H9 (cell line): Measurements from ENCODE around the gene MAPKAP1. TPM values are rescaled to one million over a fixed set of nuclear protein-coding genes. Genes with fewer than 3 reads are reported as not detected.

ENCODE experiments used
- DNase-seq: peaks from one replicate; pipeline ENCODE4 v3.0.0-alpha.2; 2017
- H2AFZ ChIP-seq: one replicate; pipeline ENCODE4 v1.6.1; 2013; ENCODE audit warnings: mild to moderate bottlenecking, low read length, control low read depth, moderate library complexity
- H2AK5ac ChIP-seq: 2 replicates; pipeline ENCODE4 v1.6.1; 2013; ENCODE audit warnings: low read length, control low read depth, mixed read lengths; ENCODE audit not compliant: insufficient read length
- H2BK120ac ChIP-seq: one replicate; pipeline ENCODE4 v1.6.1; 2013; ENCODE audit warnings: low read depth, mild to moderate bottlenecking, low read length, control low read depth, inconsistent platforms; ENCODE audit not compliant: poor library complexity, severe bottlenecking
- H2BK12ac ChIP-seq: 2 replicates; pipeline ENCODE4 v1.6.1; 2013; ENCODE audit warnings: low read length, control low read depth, mixed read lengths, low read depth; ENCODE audit not compliant: insufficient read length
- H2BK15ac ChIP-seq: 2 replicates; pipeline ENCODE4 v1.6.1; 2013; ENCODE audit warnings: low read depth, low read length, control low read depth
- H2BK20ac ChIP-seq: one replicate; pipeline ENCODE4 v1.6.1; 2013; ENCODE audit warnings: low read depth, mild to moderate bottlenecking, low read length, control low read depth, inconsistent platforms; ENCODE audit not compliant: poor library complexity, severe bottlenecking
- H2BK5ac ChIP-seq: 2 replicates; pipeline ENCODE4 v1.6.1; 2013; ENCODE audit warnings: low read length, control low read depth, mixed read lengths; ENCODE audit not compliant: insufficient read length
- H3K14ac ChIP-seq: 2 replicates; pipeline ENCODE4 v1.6.1; 2013; ENCODE audit warnings: low read length, control low read depth; ENCODE audit not compliant: insufficient read depth
- H3K18ac ChIP-seq: 2 replicates; pipeline ENCODE4 v1.6.1; 2013; ENCODE audit warnings: low read depth, mild to moderate bottlenecking, mixed read lengths, low read length, control low read depth; ENCODE audit not compliant: insufficient read length
- H3K23ac ChIP-seq: 2 replicates; pipeline ENCODE4 v1.6.1; 2013; ENCODE audit warnings: low read length, control low read depth, mixed read lengths, low read depth; ENCODE audit not compliant: insufficient read length
- H3K23me2 ChIP-seq: 2 replicates; pipeline ENCODE4 v1.6.1; 2013; ENCODE audit warnings: low read depth, mild to moderate bottlenecking, mixed read lengths, low read length, control low read depth; ENCODE audit not compliant: insufficient read length, poor library complexity, severe bottlenecking
- H3K27ac ChIP-seq: 2 replicates; pipeline ENCODE4 v1.5.1; 2013; ENCODE audit warnings: low read length, control low read depth, mixed read lengths, low read depth; ENCODE audit not compliant: insufficient read length
- H3K27me3 ChIP-seq: 2 replicates; pipeline ENCODE4 v1.6.1; 2013; ENCODE audit warnings: low read length, control low read depth, inconsistent platforms; ENCODE audit not compliant: insufficient read depth
- H3K4ac ChIP-seq: 2 replicates; pipeline ENCODE4 v1.6.1; 2013; ENCODE audit warnings: low read depth, mild to moderate bottlenecking, control low read depth, inconsistent platforms, low read length, moderate library complexity
- H3K4me1 ChIP-seq: 2 replicates; pipeline ENCODE4 v1.6.1; 2013; ENCODE audit warnings: low read length, control low read depth, inconsistent platforms; ENCODE audit not compliant: insufficient read depth
- H3K4me2 ChIP-seq: 2 replicates; pipeline ENCODE4 v1.6.1; 2013; ENCODE audit warnings: low read length, control low read depth, mixed read lengths; ENCODE audit not compliant: insufficient read length, insufficient read depth
- H3K56ac ChIP-seq: 2 replicates; pipeline ENCODE4 v1.6.1; 2013; ENCODE audit warnings: low read depth, mild to moderate bottlenecking, mixed read lengths, low read length, control low read depth; ENCODE audit not compliant: insufficient read length
- H3K79me1 ChIP-seq: 2 replicates; pipeline ENCODE4 v1.6.1; 2013; ENCODE audit warnings: low read depth, mild to moderate bottlenecking, moderate library complexity, low read length, control low read depth, inconsistent platforms; ENCODE audit not compliant: insufficient read depth, poor library complexity, severe bottlenecking
- H3K79me2 ChIP-seq: 2 replicates; pipeline ENCODE4 v1.6.1; 2013; ENCODE audit warnings: low read length, control low read depth, inconsistent platforms; ENCODE audit not compliant: insufficient read depth
- H3K9ac ChIP-seq: 2 replicates; pipeline ENCODE4 v1.6.1; 2013; ENCODE audit warnings: low read length, control low read depth, mixed read lengths; ENCODE audit not compliant: insufficient read length; ENCODE audit errors: extremely low read depth
- H3K9me3 ChIP-seq: one replicate; pipeline ENCODE4 v1.6.1; 2013; ENCODE audit warnings: low read depth, low read length, inconsistent platforms; ENCODE audit not compliant: control insufficient read depth
- H3T11ph ChIP-seq: one replicate; pipeline ENCODE4 v1.6.1; 2013; ENCODE audit warnings: mild to moderate bottlenecking, low read length, control low read depth, inconsistent platforms
- H4K20me1 ChIP-seq: one replicate; pipeline ENCODE4 v1.6.1; 2013; ENCODE audit not compliant: control insufficient read depth, insufficient read length, insufficient read depth
- H4K5ac ChIP-seq: 2 replicates; pipeline ENCODE4 v1.6.1; 2013; ENCODE audit warnings: low read depth, mild to moderate bottlenecking, mixed read lengths, low read length, control low read depth; ENCODE audit not compliant: insufficient read length
- H4K8ac ChIP-seq: replicated peaks from 2 replicates; pipeline ENCODE4 v1.6.1; 2013; ENCODE audit warnings: low read length, control low read depth, mixed read lengths, low read depth; ENCODE audit not compliant: insufficient read length
- H4K91ac ChIP-seq: 2 replicates; pipeline ENCODE4 v1.6.1; 2013; ENCODE audit warnings: low read depth, mild to moderate bottlenecking, moderate library complexity, mixed read lengths, low read length, control low read depth; ENCODE audit not compliant: insufficient read length
- H3K27ac Mint-ChIP-seq, 3 experiments: 2 replicates in 2 of 3; 3 replicates in 1 of 3; pipeline ENCODE4 v1.8.0; 2020 to 2021; ENCODE audit warnings: mixed read lengths in 3 of 3, mild to moderate bottlenecking in 1 of 3, moderate library complexity in 1 of 3
- H3K27me3 Mint-ChIP-seq: 2 replicates; pipeline ENCODE4 v1.8.0; 2021; ENCODE audit warnings: low read depth, mild to moderate bottlenecking, moderate library complexity, mixed read lengths
- H3K36me3 Mint-ChIP-seq, 3 experiments: 2 replicates in 2 of 3; 3 replicates in 1 of 3; pipeline ENCODE4 v1.8.0; 2020 to 2021; ENCODE audit warnings: low read depth in 3 of 3, mixed read lengths in 3 of 3; ENCODE audit not compliant: insufficient read depth in 1 of 3
- H3K4me1 Mint-ChIP-seq, 2 experiments: 2 replicates each; pipeline ENCODE4 v1.8.0; 2020; ENCODE audit warnings: mixed read lengths in 2 of 2
- H3K4me3 Mint-ChIP-seq, 2 experiments: 2 replicates in 1 of 2; 3 replicates in 1 of 2; pipeline ENCODE4 v1.8.0; 2020 to 2021; ENCODE audit warnings: mild to moderate bottlenecking in 2 of 2, mixed read lengths in 2 of 2, moderate library complexity in 1 of 2
- H3K9me3 Mint-ChIP-seq, 2 experiments: 2 replicates in 1 of 2; 3 replicates in 1 of 2; pipeline ENCODE4 v1.8.0; 2020; ENCODE audit warnings: mild to moderate bottlenecking in 2 of 2, mixed read lengths in 2 of 2, moderate library complexity in 1 of 2
- CTCF ChIP-seq: fragments of 200-600 bp; sonication (generic); conservative IDR thresholded peaks from 3 replicates; pipeline ENCODE4 v1.8.0; 2021; ENCODE audit warnings: antibody characterized with exemption, mild to moderate bottlenecking
- WGBS: extraction: QIAGEN DNeasy Blood & Tissue Kit; methylation state at CpG from one replicate; pipeline ENCODE4 v1.1.7; 2013; ENCODE audit warnings: missing lambda C conversion rate, low lambda C conversion rate, mixed read lengths; ENCODE audit not compliant: insufficient read length; ENCODE audit errors: extremely low coverage; 5-methylcytosine and 5-hydroxymethylcytosine counted together
- total RNA-seq: library from RNA; stranded (reverse); gene quantifications from 2 replicates; pipeline ENCODE4 v1.2.1, GENCODE V29; 2021

The MAPKAP1 gene
- total RNA-seq, 1 experiment from 2014 or later, result 97.0 TPM

GRCh38 chr9:125466411-125466810 lies 240.6 kb downstream of the MAPKAP1 start:
- Histone ChIP-seq H3K9me3 (no peaks in the 10 kb centered on the region), H2AK5ac (no peak overlapping the region), H4K8ac (no peak overlapping the region), H3K23ac (no peak overlapping the region), H3K79me2 (no peaks in the 10 kb centered on the region), H3K27me3 (no peaks in the 10 kb centered on the region), H2BK12ac (no peak overlapping the region), H3K23me2 (no peaks in the 10 kb centered on the region), H4K20me1 (no peaks in the 10 kb centered on the region), H3K4ac (no peak overlapping the region), H4K5ac (no peak overlapping the region), H4K91ac (no peak overlapping the region), H2BK120ac (no peak overlapping the region), H3K18ac (no peak overlapping the region), H3K14ac (no peak overlapping the region), H3K4me1 (no peaks in the 10 kb centered on the region), H3K9ac (no peak overlapping the region), H3K4me2 (no peak overlapping the region), H2BK5ac (no peak overlapping the region), H2BK15ac (no peak overlapping the region), H3K56ac (no peak overlapping the region), H3K79me1 (peaks cover 2% of the 10 kb centered on the region), H2AFZ (no peak overlapping the region), H2BK20ac (no peak overlapping the region), H3T11ph (no peak overlapping the region), H3K27ac (no peak overlapping the region)
- peaks cover 0 to 3% (median 0%) of the 10 kb centered on the region in 3 experiments; a peak in 1 of 7 replicates for H3K36me3 Mint-ChIP-seq
- no peak for DNase-seq
- no CpG with 5 or more reads among the region's 5 CpGs for WGBS
- TF ChIP-seq CTCF, result no peak
- no peaks in the 10 kb centered on the region for H3K27me3 Mint-ChIP-seq
- H3K4me1 Mint-ChIP-seq, result peaks cover 10 to 17% of the 10 kb centered on the region in 2 experiments
- no peak overlapping the region for H3K27ac Mint-ChIP-seq
- no peak overlapping the region for H3K4me3 Mint-ChIP-seq
- H3K9me3 Mint-ChIP-seq, result no peaks in the 10 kb centered on the region
